AG04449 (cell line): ENCODE results near the gene ELMO2.

Source experiments
- CTCF ChIA-PET: fragments of 350-600 bp; formaldehyde crosslinking; extraction: SDS; loops from one replicate; lab custom pipeline; 2021; ENCODE audit warnings: antibody characterized with exemption; lab: Yijun Ruan, JAX
- POLR2A ChIA-PET: fragments of 400-600, 350-600 bp; formaldehyde crosslinking; extraction: SDS; loops from one replicate; lab custom pipeline; 2020; ENCODE audit warnings: antibody characterized with exemption, inconsistent platforms; lab: Yijun Ruan, JAX
- DNase-seq: peaks from one replicate; pipeline ENCODE4 v3.0.0-alpha.2; 2010; ENCODE audit warnings: low read depth, low spot score
- H3K4me3 ChIP-seq: 2 replicates; pipeline ENCODE4 v1.5.1; 2011; ENCODE audit warnings: low read depth, mild to moderate bottlenecking, control low read depth, low read length
- CTCF ChIP-seq: IDR thresholded peaks from one replicate; pipeline ENCODE4 v1.5.1; 2011; ENCODE audit warnings: mild to moderate bottlenecking, moderate library complexity, low read length, control low read depth, inconsistent platforms; ENCODE audit not compliant: insufficient read depth; ENCODE audit errors: missing control alignments

ELMO2 gene

GRCh38 chr20:46435146-46435545, 28.7 kb upstream of the ELMO2 start:
- H3K4me3 ChIP-seq, result no peak overlapping the region
- POLR2A ChIA-PET, result no interaction called here
- CTCF ChIA-PET, result no interaction called here
- TF ChIP-seq CTCF, result no peak
- no peak for DNase-seq

- ChIA-PET POLR2A (no interaction called here), CTCF (no interaction called here)
- no peak for TF ChIP-seq CTCF
- no peak for DNase-seq
- H3K4me3 ChIP-seq, result no peak overlapping the region
These were observed 28.2 kb upstream of the ELMO2 start for GRCh38 chr20:46434597-46434996.

DNA sequence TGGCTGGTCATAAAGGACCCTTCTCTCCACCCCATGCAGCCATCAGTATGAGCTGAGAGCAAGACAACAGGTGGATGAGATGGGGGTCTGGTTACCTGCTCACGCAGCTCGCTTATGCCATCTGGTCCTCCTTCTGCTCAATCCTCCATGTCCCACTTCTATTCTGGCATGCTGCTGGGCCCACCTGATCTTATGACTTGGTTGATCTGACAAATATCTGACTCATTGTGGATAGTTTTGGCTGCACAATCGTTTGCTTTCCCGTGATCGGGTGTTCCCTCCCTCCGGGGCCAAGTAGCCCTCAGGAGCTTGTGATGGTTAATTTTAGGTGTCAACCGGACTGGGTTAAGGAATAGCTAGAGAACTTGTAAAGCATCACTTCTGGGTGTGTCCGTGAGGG, 26.6 kb upstream of the ELMO2 start:
- no peak overlapping the region for H3K4me3 ChIP-seq
- no peak for DNase-seq
- TF ChIP-seq CTCF, result no peak
- POLR2A ChIA-PET, result no interaction called here
- CTCF ChIA-PET, result interaction anchor here (1.2 kb wide), 1 partner anchor 300 kb away, joined by 3 read pairs; no protein-coding TSS in a partner anchor

- TF ChIP-seq CTCF, result no peak
- no peak overlapping the region for H3K4me3 ChIP-seq
- CTCF ChIA-PET, result no interaction called here
- POLR2A ChIA-PET, result no interaction called here
- DNase-seq, result no peak
These were observed 24.7 kb upstream of the ELMO2 start for GRCh38 chr20:46430921-46431712.

DNA sequence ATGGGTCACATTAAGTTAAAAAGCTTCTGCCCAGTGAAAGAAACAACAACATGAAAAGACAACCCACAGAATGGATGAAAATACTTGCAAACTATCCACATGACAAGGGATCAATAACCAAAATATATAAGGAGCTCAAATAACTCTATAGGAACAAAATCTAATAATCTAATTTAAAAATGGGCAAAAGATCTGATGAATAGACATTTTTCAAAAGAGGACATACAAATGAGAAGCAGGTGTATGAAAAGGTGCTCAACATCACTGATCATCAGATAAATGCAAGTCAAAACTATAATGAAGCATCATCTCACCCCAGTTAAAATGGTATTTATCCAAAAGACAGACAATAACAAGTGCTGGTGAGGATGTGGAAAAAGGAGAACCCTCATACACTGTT, 21.0 kb upstream of the ELMO2 start:
- DNase-seq, result no peak
- no peak overlapping the region for H3K4me3 ChIP-seq
- POLR2A ChIA-PET, result no interaction called here
- CTCF ChIA-PET, result interaction anchor here (0.9 to 1.6 kb wide), 2 partner anchors 10 to 298 kb away, joined by 3 to 5 read pairs; no protein-coding TSS in a partner anchor
- no peak for TF ChIP-seq CTCF

GRCh38 chr20:46423882-46424482, 17.6 kb upstream of the ELMO2 start:
- TF ChIP-seq CTCF, result no peak
- DNase-seq, result no peak
- CTCF ChIA-PET, result interaction anchor here (1.3 kb wide), 2 partner anchors 10 to 12 kb away, joined by 3 read pairs; no protein-coding TSS in a partner anchor
- POLR2A ChIA-PET, result no interaction called here
- no peak overlapping the region for H3K4me3 ChIP-seq
